Central memory CD4-positive, alpha-beta T cell (primary cell): ENCODE data around the gene OLFM3.

Source experiments
- DNase-seq: peaks from one replicate; pipeline ENCODE4 v3.0.0; 2022
- total RNA-seq, 3 experiments: gene quantifications; one replicate each; lab custom pipeline; 2026; lab: John Stamatoyannopoulos, UW

Gene OLFM3
- total RNA-seq = 0 reads per million in 3 experiments

DNA sequence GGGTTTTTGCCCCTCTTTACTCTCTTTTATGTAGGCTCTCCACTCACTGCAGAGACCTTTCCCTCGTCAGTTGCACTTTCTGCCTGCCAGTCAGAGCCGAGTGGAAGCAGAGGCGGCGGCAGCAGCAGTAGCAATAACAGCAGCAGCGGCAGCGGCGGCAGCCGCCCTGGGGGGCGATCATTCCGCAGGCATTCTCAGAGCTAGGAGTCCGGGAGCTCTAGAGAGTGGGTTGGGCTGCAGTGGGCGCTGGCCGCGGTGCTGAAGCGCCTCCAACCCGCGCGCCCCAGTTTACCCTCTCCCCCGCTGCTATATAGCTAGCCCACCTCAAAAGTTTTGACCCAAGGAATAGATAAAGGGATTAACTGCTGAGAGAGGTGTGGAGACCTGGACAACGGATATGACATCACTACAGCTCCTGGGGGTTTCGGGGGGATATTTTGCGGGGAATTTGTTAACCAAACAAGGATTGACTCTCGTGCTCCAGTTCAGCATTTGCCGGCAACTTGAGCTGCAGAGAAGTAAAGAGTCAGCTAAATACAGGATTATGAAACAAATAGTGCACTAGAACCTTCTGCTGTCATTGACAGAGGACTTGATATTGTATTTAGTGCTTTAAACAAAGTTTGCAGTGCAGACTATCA is at the start of gene OLFM3:
Gene OLFM3 (minus strand): TSS at position 102 of the 641 bp plus-strand sequence.
- DNase-seq = no peak

- no peak for DNase-seq
Observed at GRCh38 chr1:102045752-102046151, 49.0 kb upstream of the OLFM3 start.

GRCh38 chr1:102032534-102032933 is 35.8 kb upstream of the OLFM3 start:
- no peak for DNase-seq

- no peak for DNase-seq
Observed at GRCh38 chr1:102019530-102019929, 22.8 kb upstream of the OLFM3 start.

DNA sequence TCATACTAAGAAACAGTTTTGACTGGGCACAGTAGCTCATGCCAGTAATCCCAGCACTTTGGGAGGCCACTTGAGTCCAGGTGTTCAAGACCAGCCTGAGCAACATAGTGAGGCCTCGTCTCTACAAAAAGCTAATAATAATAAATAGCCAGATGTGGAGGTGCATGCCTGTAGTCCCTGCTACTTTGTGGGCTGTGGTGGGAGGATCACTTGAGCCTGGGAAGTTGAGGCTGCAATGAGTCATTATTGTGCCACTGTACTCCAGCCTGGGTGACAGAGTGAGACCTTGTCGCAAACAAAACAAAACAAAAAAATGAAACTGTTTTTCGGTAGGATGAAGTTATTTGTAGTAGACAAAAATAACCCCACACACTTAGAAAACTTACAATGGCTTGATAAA is 19.0 kb upstream of the OLFM3 start:
- DNase-seq = no peak

DNA sequence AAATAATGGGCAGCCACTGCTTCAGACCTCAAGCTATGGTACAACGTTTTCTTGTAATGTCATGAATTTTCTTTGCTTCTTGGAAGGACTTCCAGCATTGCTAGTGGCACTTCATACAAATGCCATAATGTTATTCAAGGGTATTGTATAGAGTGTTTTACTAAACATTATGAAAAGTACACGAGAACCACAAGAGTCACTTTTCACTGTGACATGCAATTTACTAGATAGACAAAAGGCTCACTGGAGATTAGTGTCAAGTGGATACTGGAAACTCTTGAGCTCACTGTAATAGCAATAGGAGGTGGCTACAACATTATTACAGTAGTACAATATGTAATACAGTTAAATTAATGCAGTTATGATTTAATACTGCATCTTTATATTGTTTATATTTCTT is 5.3 kb upstream of the OLFM3 start:
- no peak for DNase-seq

DNA sequence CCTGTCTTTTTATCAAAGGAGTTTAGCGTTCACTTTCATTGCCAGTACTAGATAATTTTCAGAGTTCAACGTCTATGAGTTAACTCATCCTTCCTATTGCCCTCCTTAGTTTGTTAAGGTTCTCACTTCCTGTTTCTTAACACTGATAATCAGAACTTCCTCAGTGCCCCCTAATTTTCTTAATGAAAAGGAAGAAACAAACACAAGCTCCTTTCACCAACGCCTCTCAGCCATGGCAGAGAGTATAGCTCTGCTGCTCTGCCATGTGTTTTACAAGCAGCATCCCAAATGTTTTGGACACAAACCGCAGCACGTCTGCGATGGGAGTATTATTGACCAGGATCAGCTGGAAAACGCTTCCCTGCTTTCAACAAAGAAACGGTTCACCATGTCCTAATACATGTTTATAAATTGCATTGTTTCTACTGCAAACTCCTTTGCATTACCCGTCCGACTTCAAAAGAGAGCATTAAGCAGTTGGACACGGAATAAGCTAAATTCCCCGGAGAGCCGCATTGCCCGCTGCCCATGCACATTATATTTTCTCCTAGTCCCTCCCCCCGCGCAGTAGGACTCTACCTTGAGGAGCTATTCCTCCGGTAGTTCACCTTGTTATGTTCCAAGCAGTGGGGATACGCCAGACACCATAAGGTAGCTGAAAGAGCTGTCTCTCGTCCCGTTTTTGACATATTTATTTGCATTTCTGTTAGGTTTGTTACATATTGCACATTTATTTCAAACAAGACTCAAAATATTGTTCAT is 561 bp downstream of the OLFM3 start:
- no peak for DNase-seq

GRCh38 chr1:101993710-101994109 is 3.0 kb downstream of the OLFM3 start:
- no peak for DNase-seq

GRCh38 chr1:101992821-101993575 is 3.7 kb downstream of the OLFM3 start:
- DNase-seq = no peak

- no peak for DNase-seq
Observed at GRCh38 chr1:101980974-101981373, 15.8 kb downstream of the OLFM3 start.

GRCh38 chr1:101977266-101977665 is 19.5 kb downstream of the OLFM3 start:
- no peak for DNase-seq

- DNase-seq = no peak
Observed at GRCh38 chr1:101976161-101976560, 20.6 kb downstream of the OLFM3 start.

- no peak for DNase-seq
Observed at GRCh38 chr1:101975371-101975770, 21.4 kb downstream of the OLFM3 start.

DNA sequence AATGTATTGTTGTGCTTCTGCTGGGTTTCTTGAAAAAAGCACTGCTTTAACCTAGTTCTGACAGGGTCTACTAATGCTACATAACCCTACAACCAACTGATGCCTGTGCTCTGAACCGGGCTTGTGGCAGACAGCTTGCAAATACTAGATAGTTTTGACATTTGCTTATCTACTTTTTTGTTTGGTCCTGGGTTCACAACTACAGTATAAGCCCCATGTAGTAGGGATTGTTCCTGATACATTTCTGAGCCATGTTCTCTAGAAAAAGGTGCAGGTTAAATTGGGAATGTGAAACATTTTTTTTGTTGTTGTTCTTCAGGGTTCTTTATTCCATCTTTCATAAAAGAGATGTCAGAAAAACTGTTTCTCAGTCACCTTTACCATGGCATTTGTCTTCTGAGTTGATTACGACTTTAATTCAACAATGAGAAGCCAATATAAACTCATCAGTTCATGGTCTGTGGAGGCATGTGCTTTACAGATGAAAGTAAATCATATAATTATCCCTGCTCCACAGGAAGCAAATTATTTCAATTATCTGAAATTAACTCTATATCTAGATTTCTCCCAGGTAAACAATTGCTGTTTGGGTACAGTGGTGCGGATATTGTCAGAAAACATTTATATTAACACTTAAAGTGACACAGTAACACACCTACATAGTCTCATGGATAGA is 22.0 kb downstream of the OLFM3 start:
- no peak for DNase-seq

GRCh38 chr1:101971304-101971703 is 25.4 kb downstream of the OLFM3 start:
- no peak for DNase-seq

DNA sequence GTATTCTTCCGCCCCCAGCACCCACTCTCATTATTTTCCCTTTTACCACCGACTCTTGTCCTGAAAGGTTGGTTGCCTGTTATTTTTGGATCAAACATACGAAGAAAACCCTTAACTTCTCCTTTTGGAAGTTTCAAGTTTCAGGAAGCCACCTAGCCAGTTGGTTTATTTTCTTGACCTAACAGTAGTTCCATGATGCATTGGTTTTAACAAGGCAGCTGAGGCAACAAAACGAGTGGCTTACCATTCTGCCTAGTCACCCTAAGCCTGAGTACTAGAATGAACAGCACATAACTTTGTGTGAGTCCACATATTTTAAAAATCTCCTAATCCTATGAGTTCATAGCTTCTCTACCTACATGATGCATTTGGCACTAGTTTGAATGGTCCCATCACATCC is 28.9 kb downstream of the OLFM3 start:
- DNase-seq = no peak

DNA sequence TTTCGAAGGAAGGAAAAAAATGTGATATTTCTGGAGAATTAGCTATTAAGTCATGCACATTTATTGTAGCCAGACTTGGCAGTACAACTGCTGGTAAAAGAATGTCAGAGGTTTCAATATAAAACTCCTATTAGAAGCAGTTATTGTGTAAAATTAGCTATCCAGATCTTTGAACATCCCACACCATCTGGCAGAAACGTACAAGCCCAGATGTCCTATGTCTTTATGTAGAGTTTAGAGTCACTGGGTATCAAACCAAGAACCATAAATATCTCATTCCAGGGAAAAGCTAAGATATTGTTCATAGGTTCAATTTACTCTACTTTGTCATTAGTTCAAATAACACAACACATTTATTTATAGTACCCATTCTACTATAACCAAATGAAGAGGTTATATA is 31.4 kb downstream of the OLFM3 start:
- no peak for DNase-seq

DNA sequence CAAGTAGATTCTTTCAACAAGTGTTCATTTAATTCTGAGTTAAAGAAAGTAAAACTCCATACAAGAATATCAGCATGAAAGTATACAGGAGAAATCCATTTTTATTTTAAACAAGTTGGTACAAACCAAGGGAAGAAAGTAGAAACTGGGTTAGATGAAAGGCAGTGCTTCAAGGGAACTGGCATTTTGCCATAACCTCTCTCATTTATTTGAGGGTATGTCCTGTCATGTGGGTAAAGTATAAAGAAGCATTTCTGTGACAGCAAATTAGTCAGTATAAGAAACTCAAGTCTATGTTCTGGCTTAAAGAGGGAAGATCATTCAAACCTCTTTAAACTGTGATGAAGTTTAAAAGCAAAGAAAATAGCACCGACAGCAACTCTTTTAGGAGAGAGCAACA is 32.0 kb downstream of the OLFM3 start:
- no peak for DNase-seq

- no peak for DNase-seq
Observed at GRCh38 chr1:101960142-101960541, 36.6 kb downstream of the OLFM3 start.

- DNase-seq = no peak
Observed at GRCh38 chr1:101959456-101959855, 37.3 kb downstream of the OLFM3 start.

- DNase-seq = no peak
Observed at GRCh38 chr1:101957771-101958170, 39.0 kb downstream of the OLFM3 start.

- DNase-seq = no peak
Observed at GRCh38 chr1:101953623-101954022, 43.1 kb downstream of the OLFM3 start.

- no peak for DNase-seq
Observed at GRCh38 chr1:101945884-101946283, 50.8 kb downstream of the OLFM3 start.
